Non-pigmented ciliary epithelial cell (primary cell): ENCODE measurements around the gene MARK3.

Source experiments
- DNase-seq: peaks from one replicate; pipeline ENCODE4 v3.0.0-alpha.2; 2010; ENCODE audit warnings: low read depth

The MARK3 gene

DNA sequence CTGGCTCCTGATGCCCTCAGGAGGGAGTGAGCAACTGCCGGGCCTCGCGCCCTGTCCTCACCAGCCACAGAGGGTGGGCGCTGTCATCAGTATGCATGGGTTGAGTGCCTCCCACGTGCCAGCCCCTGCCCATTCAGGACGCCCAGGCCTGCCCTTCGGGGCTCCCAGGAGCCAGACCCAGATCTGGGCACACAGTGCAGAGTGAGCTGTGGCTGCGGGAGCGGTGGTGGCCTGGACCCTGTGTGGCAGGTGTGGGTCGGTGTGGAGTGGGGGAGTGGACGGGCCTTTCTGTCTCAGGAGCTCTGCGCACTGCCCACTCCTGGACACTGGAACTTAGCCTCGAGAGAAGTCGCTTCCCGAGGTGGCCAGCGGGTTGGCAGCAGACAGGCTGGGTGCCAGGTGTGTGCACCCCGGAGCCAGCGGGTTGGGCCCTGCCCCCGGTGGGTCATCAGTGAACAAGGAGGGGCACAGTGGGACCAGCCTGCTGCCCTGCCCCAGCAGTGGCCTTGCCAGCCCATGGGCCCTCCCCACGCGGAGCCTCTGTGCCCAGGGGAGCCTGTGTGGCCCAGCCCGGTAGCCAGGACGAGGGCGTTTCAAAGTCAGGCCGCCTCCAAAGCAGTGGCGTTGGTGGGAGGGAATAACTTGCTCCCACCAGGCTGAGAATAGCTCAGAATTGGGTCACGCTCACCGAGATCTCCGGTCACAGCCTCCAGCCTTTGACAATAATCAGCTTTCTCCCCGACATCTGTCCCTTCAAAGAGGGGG is 153.3 kb downstream of the MARK3 start:
- no peak for DNase-seq

DNA sequence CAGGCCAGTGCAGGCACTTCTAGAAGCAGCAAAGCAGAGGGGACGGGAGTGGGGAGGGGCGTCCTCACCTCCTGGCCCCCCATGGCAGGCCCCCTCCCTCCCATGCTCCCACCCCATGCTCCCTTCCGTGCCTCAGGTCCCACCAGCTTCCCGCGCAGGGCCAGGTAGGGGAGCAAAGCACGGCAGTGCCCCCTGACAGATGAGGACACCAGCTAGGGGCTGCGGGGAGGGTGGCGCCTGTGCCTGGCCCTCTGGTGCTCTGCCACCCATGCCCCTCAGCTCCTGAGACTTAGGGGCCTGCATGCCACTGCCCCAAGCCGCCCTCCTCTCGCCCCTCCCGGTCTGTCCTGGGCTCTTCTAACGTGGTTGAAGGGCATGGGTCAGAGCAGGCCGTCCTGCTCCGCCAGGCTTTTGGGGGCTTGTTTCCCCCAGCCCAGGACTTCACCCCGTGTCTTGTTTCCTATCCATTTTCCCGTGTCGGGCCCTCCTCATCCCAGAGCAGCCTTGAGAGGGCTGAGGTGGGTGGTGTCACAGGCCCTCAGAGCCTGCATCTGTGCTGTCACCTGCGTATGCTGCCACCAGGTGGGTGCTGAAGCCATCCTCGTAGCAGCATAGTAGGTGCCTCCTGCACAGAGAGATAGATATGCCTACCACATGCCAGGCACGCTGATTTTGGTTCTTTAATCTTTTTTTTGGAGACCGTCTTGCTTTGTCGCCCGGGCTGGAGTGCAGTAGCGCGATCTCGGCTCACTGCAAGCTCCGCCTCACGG is 154.0 kb downstream of the MARK3 start:
- no peak for DNase-seq

DNA sequence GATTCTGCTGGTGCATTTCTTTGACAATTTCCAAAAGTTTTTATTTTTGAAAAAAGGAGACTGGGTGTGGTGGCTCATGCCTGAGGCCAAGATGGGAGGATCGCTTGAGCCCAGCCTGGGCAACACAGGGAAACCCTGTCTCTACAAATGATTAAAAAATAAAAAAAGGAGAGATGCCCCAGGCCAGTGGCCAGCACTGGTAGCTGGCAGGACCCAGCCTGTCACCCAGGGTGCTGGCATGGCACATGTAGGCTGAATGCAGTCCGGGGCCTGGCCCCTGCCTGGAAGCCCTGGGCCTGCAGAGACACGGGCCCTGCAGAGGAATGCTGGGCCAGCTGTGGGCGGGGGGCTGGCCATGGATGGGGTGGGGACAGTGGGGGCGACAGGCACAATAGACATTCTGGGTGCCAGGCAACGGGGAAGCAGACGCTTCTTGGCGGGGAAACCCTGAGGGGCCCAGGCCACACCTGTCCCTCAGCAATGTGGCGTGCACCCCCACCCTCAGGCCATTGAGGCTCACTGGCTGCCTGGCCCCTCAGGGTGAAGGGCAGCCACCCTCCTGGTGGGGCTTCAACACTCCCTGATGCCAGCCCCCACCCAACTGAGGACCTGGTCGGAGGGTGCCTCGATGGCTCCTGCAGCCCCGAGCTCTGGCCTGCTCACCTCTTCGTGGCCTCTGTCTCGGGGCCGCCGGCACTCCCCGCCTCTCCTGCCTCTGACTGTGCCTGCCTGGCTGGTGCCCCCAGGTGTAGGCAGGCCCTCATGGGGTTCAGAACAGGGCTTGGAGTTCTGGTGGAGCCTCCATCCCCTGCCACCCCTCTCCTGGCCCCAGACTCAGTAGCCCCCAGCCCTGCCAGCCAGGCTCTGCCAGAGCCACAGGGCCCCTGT is 155.8 kb downstream of the MARK3 start:
- no peak for DNase-seq

GRCh38 chr14:103541709-103542604 is 156.7 kb downstream of the MARK3 start:
- DNase-seq = no peak

GRCh38 chr14:103542605-103543088 is 157.4 kb downstream of the MARK3 start:
- no peak for DNase-seq

DNA sequence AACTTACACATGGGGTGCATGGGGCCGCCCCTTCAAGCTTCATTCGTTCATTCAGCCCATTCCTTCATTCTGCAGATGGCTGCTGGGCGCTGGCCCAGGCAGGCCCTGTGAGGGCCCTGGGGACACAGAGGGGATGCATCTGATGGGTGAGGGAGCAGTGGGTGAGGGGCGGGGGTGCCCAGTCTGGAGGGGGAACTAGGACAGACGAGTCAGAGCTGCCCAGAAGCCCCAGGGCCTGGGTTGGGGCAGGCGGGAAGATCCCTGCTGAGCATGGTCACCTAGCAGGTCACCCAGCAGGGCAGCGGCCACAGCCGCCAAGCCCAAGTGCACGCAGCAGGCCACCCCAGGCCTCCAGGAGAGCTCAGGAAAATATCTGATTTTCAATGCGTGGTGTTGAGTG is 157.9 kb downstream of the MARK3 start:
- no peak for DNase-seq

- DNase-seq = no peak
Observed at GRCh38 chr14:103543721-103544387, 158.6 kb downstream of the MARK3 start.

GRCh38 chr14:103544388-103545218 is 159.4 kb downstream of the MARK3 start:
- DNase-seq = no peak

DNA sequence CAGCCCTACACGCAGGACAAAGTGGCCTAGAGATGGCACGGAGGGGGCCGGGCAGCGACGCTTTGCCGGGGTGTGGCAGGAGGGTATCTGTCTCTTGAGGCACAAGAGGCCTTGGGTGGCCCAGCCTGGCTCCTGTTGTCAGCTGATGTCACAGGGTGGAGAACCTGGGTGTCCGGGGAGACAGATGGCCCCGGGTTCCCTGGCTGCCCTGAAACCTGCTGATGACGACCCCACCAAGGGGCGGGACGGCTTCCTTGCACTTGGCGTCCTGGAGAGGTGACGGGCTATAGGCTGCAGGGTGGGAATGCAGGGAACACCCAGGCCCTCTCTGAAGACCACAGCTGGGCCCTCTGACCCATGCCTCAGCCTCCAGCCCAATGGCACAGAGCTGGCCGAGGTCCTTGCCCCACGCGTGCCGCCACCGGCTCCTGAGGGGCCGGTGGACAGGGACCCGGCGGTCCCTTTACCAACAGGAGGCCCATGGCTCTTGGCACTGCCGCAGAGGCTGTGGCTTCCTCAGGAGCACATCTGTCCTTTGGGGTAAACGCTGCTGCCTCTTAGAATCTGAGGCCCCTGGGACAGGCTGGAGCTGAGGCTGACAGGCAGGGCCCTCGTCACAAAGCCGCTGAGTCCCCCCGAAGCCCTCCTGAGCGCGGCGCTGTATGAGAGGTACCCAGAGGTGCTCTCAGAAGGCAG is 160.2 kb downstream of the MARK3 start:
- DNase-seq = no peak

DNA sequence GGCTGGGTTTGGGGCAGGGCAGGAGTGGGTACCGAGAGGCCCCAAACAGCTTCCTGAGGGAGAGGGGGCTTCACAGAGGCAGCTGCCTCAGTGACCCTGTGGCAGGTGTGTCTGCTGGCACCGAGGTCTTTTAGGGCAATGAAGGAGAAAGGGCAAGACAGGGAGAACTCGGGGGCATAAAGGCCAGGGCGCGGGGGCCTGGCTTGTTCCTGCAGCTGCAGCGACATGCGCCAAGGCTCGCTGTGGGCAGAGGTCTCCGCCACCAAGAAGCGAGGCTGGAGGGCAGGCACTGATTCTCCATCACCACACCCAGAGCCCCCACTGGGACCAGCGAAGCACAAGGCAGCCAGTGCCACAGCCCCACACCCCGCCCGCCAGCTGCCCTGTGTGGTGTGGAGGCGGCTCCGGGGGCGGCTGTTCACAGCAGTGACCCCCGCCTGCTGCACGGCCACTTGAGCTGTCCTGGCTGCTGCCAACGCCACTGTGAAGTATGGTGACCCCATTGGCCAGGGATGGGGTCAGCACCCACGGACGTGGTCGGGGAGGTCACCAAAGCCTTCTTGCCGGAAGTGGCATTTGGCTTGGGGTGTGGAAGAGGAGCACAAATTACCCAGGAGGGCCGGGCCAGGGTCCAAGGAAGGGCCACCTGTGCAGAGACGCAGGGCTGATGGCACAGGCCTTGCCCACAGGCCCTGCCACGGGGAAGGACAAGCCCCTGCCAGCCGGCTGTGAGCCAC is 160.9 kb downstream of the MARK3 start:
- no peak for DNase-seq

DNA sequence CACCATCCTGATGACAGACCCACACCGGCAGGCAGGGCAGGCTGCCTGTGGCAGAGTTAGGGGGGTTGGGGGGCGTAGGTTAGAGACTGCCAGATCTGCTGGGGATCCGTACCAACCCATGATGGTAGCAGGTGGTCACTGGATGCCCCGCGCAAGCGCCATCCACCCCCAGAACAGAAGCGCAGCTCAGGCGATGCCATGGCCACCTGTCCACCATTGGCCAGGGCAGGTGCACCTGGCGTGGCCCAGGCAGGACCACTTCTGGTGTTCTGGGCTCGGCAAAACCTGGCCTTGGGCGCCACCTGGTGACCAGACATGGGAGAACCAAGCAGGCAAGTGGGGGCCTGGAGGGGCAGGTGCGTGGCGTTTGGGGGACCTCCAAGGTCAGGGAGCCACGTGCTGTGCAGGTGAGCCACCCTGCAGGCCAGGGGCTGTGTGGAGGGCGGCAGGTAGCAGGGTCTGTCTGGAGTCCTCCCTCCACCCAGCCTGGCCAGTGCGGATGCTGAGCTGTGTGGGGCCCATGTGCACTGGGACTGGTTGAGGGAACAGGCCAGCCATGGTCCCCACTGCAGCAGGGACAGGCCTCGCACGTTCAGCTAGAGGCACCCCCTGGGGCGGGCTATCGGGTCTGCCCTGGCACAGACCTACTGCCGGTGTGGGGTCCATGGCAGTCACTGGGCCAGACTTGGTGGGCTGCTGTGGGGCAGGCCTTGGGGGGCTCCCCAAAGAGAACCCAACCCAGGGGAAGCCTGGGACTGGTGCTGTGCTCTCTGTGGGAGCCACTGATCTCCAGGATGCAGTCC is 161.6 kb downstream of the MARK3 start:
- no peak for DNase-seq

GRCh38 chr14:103547455-103547940 is 162.3 kb downstream of the MARK3 start:
- DNase-seq = no peak

DNA sequence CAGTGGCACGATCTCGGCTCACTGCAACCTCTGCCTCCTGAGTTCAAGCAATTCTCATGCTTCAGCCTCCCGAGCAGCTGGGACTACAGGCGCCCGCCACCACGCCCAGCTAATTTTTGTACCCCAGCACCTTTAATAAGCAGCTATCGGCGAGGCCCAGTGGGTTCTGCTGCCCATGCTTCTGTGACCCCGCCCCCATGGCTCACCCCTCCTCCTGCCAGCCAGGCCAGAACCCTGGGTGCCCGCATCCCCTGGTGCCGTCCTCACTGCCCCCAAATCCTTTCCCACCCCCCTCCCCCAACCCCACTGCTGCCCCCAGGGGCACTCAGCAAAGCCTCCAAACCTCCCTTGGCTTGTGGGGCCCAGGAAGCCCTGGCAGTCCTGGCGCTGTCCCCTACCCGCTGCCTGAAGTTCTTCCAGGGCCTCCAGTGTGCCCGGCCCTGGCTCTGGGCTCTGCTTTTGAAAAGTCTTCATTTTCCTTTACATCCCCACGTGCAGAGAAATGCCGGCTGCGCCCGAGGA is 162.8 kb downstream of the MARK3 start:
- DNase-seq = no peak

GRCh38 chr14:103548463-103549351 is 163.5 kb downstream of the MARK3 start:
- no peak for DNase-seq

- DNase-seq = no peak
Observed at GRCh38 chr14:103549361-103550311, 164.4 kb downstream of the MARK3 start.
